ENCODE results near the gene MACROD1.

Gene MACROD1

DNA sequence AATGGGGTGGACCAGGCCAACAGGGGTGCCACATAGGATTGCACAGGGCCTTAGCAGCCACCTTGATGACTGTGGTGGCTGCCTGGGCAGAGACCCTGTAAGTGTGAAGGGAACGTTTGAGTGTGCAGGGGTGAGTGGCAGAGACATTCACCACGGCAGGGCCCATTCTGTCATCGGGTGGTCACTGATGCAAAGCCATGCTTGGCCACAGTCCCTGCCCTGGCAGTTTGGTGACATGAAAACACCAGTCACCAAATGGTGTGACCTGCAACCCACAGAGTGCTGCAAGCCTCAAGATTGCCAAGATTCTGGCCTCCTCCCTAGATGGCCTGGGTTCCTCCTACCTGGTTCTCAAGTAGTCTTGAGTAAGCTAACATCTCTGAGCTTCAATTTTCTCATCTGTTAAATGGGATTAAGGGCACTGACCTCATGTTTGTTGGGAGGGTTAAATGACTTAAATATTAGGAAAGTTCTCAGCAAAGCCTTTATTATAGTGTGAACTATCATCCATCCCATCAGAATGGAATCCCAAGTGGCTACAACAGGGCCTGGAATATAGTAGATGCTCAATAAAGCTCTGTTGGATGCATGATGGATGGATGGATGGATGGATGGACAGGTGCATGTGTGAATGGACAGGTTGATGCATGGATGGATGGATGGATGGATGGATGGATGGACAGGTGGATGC, 53.0 kb downstream of the MACROD1 start:
- no peak for DNase-seq (ENCODE audit: low read depth)

DNA sequence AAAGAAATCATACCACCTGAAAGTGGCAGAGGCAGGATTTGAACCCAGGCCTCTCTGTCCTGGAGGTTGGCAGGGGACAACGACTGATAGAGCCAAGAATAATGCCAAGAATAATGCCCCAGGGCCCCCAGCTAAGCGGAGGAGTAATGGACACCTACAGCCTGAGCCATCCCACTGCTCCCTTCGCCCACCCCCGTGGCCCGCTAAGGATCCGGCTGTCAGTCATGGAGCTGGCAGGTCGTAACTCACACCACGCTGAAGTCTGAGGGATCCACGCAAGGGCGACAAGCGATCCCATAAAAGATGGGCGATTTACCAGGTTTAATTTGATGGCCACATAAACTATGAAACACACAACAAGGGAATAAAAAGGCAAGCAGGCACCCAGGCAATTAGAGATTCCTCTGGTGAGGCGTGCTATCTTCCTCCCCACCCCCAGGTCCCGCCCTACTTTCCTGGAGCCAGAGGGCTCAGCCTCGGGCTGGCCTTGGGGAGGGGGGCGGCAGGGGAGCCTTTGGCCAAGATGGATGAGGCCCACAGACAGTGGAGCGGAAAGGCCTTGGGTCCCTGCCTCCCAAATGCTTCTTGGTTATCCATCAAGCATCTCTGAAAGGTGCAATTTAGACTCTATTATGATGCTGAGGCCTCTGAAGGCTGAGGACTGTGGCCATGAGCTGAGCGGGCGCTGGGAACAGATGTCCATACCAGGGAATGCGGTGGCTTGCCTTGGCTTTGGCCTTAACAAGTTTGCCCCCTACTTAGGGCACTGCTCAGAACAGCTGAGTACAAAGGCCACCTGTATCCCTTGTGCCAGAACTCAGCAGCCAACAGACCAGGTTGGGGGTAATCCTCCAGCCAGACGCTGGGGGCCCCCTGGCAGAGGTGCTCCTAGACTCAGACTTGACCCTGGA, 55.2 kb downstream of the MACROD1 start:
- no peak for DNase-seq (ENCODE audit: low read depth)

DNA sequence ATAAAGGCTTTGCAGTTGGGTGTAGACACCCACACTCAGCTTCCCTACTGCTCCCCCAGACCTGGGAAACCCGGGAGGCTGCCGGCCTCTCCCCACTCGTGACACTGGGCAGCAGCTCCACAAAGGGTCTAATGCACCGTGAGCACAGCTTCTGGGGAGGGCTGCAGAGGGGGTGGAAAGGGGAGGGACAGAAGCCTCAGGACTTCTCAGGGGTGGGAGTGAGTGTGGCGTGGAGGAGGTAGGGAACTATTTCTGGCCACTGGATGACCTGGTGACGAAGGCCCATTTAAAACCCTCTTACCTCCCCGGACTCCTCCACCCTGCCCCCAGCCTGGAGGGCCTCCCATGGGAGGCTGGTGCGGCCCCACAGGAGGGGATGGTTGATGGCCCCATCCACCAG, 56.6 kb downstream of the MACROD1 start:
- DNase-seq (ENCODE audit: low read depth), result no peak

DNA sequence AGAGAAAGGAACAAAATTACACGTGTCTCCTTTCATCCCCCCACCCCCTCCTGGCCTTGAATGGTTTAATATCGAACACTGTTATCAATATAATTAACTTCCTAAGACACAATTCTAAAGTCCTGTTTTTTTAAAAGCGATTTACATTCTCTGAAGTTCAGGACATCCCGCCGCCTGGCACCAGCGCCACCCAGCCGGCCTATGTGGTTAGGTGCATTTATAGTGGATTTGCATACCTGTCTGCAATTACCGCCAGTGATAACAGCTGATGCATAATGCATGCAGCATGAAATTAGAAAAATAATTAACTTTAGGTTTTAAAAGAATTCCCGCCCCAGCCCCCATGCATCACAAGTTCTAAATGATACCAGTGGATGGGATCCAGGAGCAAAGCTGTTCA, 58.6 kb downstream of the MACROD1 start:
- DNase-seq (ENCODE audit: low read depth), result no peak

DNA sequence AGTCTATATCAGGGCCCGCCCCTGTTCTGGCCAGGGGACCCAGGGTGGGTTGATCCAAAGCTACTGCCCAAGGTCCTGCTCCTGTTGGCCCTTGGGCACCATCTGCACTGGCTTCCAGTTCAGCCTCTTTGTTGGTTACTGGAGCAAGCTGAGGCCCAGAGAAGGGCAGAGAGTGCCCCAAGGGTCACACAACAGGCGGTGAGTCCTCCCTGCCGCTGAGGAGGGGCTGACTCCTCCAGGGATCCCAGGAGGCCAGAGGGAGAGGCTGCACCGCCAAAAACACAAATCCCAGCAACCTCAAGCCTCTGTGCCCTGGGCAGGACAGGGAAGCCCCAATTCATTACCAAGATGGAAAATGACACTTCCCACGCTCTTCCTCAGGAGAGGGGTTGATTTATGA, 61.3 kb downstream of the MACROD1 start:
- DNase-seq (ENCODE audit: low read depth), result no peak

DNA sequence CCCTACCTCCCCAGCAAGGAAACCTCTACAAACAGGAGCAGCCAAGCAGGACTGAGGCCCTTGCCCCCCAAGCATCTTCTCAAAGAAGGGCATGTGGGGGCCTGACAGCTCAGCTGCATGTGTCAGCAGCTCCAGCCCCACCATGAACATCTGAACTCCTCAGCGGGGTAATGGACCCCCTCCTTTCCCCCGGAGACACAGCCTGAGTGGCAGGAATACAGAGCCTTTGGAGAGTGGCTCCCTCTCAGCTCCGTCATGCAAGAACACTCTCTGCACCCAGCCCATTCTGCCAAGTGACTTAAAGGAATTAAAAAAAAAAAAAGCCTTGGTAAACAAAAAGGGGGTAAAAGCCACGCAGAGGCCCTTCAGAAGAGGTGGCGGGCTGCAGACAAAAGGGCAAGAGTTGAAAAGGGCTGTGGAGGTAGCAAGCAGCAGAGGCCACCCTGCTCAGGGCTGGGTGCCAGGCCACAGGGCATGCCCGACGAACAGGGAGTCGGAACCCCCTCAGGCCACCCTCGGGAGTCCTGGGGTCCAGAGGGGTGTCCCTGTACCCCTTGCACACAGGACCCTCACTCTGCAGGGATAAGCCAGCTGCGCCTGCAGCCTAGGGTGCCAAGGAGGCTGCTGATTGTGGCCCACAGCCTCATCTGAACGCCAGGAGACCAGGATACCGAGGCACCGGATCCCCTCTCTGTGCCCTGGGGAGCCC, 62.5 kb downstream of the MACROD1 start:
- no peak for DNase-seq (ENCODE audit: low read depth)

DNA sequence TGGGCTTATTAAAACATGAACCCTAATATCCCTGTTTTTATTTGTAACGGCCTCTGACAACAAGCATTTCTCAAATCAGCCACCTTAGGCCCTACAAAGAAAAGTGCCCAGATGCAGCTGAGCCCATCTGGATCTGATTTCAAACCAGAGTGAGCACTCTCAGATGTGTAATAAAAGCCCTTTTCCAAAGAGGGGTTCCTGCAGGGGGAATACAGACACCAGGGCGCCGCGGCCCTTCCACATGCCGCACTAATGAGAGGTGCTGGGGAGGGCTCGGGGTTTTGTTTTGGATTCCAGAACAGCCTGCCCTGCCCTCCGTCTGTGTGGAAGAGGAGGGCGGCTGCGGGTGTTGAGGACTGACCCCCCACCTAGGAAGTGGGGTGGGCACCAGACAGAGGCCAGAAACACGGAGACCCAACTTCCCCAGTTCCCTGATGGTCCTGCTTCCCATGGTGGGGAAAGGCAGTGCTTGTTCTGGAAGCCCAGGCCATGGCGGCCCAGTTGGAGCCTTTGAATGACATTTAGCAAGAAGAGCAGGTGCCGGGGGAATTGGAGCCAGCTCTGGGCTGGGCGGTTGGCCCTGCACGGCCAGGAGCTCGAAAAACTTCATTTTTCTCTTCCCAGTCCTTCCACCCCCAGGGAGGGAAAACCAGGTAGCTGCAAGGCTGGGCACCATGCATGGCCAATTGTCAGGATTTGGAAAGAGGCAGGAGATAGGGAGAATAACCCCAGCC, 63.7 kb downstream of the MACROD1 start:
- no peak for DNase-seq (ENCODE audit: low read depth)

DNA sequence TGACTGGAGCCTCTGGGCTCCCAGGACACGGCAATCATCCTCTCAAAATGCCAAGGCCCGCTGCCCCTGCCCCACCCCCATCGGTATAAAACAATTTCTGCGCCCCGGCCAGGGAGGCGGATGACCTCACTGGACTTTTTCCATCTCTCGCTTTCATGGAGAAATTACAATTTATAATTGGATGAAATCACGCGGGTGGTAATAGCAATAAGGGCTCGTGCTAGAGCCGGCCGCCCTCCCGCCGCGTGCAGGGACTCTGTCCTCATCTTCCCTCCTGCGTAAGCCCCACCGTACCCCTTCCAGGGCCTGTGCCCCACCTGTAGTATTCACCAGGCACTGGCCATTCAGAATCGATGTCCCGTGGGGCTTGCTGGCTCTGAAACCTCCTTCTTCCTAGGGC, 64.5 kb downstream of the MACROD1 start:
- DNase-seq (ENCODE audit: low read depth), result no peak

DNA sequence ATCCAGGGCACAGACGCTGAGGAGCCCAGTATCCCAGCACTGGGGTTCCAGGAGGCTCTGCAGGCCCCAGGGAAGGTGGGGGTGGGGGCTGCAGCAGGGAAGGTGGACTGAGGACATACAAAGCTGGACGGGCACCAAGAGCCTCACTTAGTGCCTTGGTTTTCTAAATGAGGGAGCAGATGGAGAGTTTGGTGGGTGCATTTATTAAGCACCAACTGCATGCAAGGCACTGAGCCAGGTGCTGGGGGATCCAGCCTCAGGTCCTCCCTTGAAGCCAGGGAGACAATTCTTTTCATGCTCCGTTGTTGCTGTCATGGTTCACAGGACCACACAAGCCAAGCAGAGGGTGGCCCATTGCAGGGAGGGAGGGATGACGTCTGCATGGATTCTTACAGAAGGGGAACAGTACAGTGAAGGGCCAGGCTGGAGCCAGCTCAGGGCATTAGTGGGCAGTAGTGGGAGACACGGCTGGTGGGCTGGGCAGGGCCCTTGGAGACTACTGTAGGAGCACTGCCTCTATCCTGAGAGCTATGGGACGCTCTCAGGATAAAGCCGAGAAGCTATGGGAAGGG, 65.0 kb downstream of the MACROD1 start:
- no peak for DNase-seq (ENCODE audit: low read depth)

DNA sequence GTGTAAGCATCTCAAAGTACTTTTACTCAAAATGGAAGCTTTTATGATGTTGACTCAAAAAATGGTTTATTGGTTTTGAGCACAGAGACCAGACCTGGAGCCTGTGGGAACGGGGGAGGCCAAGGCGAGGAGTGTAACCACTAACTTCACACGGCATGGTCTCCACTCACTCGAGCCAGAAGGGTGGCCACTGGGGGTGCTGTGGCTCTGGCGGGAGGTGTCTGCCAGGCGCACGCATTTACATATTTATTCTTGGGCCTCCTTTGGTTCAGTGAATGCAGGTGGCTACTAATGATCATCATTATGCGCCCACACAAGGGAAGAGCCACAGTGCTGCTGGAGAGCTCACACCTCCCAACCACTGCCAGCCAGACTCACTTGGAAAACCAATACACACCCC, 65.6 kb downstream of the MACROD1 start:
- DNase-seq (ENCODE audit: low read depth), result no peak

DNA sequence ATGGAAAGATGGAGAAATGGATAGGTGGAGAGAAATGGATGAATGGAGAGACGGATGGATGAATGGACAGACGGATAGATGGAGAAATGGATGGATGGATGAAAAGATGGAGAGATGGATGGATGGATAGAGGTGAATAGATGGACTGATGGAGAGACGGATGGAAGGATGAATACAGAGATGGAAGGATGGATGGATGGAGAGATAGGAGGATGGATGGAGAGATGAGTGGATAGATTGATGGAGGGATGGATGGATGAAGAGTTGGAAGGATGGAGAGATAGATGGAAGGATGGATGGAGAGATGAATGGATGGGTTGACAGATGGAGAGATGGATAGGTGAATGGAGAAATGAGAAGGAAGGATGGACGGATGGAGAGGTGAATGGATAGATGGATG, 66.5 kb downstream of the MACROD1 start:
- DNase-seq (ENCODE audit: low read depth), result no peak

DNA sequence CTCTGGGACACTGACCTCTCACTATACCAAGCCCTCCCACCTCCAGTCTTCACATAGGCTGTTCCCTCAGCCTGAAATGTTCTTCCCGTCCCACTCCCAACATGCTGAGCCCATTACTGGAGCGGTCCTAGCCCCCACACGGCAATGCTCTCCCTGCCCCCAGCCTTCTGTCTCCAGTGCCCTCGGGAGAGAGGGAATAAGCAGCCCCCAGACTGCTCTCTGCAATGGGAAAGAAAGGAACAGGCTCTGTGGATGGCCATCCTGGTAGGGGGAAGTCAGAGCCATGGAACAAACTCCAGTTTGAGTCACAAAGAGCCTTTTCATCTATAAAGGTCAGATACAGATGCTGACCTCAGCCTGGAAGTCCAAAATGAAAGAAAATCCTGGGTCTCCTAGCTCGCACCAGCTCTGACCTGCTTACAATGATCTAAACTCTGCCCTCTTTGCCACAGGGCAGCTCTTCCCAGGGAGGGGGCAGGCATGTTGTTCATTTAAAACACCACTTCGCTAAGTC, 67.5 kb downstream of the MACROD1 start:
- DNase-seq (ENCODE audit: low read depth), result no peak

DNA sequence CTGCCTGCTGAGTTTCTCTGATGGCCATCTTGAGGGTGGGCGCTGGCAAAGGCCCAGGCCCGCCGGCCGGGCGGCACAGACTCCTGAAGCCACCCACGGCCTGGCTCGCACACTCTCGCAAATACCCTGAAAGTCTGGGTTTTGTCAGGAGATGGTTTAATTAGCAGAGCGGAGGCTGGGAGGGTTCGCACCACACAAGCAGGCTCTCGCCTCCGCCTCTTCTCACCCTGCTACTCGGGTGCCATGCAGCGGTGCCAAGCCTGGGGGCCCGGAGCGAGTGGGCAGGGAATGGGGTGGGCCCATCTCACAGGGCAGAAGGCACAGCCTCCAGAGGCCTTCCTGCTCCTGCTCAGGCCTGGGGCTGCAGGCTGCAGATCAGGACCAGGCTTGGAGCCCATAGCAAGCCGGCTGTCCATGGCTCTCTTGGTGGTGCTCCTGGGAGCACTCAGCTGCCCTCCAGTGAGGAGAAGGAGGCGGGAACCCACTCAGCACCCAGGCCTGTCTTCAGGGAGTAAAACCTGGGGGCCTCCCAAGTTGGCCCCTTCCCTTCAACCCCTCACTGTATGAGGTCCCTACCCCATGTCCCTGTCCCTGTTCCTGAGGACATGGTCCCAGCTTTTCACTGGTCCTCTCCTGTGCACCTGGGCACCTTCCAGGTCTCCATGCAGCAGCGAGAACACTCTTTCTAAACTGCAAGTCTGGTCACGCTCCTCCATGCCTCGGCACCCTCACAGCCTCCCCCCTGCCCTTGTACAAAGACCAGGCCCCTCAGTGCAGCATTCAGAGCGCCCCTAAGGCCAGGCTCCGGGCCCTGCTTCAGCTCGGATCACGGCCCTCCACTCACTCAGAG, 68.2 kb downstream of the MACROD1 start:
- DNase-seq (ENCODE audit: low read depth), result no peak

DNA sequence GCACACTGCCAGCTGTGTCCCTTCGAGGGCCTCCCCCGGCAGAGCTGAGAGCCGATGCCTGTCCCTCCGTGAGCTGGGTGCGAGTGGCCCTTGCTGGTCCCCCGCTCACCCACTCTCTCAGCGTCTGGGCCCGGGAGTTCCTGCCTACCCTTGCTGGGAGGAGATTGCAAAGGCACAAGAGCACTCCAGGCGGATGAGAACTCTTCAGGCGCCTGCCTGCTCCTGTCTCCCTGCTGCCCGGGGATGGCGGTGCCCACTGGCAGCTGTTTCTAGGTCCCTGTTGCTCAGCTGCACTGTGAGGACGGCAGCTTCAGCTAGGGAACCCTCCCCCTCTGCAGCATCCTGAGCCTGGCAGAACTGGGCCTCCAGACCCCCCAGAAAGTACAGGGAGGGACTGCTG, 69.1 kb downstream of the MACROD1 start:
- no peak for DNase-seq (ENCODE audit: low read depth)

DNA sequence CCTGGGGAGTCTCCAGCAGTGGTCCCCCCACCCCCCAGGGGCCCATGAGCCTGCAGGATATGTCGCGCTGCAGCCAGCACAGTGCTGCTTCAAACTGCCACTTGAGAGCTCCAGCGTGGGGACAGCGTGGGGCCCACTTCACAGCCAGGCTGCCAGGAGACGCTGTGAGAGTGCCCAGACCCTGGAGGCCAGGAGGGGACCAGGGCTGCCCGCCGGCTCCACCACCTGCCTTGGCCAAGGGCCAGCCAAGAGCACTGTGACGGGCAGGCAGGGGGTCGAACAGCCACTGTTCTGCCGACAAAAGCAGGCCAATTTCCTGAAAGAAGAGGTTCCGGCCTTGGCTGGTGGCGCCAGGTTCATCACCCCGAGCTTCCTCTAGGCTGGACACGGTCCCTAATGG, 70.0 kb downstream of the MACROD1 start:
- DNase-seq (ENCODE audit: low read depth), result no peak

DNA sequence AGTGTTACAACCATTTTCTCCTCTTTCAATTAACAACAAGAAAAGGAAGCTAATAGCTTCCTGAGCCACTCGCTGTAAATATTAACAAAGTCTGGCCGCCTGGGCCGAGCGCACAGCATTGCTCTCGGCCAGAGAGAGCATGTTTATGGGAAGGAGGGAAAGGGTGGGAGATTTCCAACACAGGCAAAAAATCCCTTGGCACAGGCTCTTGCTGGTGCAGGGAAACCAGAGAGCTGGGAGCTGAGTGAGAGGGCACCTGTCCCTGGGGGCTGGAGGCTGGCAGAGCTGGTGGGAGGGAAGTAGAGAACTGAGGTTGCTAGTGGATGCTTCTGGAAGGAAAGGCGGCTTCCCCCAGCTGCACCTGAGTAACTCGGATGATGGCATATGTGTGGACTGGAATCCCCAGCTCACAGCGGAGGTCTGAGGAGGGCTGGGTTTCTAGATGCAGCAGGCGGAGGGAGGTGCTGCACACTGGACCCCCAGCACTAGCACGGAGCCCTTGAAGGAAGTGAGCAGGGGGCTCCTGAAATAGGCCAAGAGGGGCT, 70.6 kb downstream of the MACROD1 start:
- no peak for DNase-seq (ENCODE audit: low read depth)

DNA sequence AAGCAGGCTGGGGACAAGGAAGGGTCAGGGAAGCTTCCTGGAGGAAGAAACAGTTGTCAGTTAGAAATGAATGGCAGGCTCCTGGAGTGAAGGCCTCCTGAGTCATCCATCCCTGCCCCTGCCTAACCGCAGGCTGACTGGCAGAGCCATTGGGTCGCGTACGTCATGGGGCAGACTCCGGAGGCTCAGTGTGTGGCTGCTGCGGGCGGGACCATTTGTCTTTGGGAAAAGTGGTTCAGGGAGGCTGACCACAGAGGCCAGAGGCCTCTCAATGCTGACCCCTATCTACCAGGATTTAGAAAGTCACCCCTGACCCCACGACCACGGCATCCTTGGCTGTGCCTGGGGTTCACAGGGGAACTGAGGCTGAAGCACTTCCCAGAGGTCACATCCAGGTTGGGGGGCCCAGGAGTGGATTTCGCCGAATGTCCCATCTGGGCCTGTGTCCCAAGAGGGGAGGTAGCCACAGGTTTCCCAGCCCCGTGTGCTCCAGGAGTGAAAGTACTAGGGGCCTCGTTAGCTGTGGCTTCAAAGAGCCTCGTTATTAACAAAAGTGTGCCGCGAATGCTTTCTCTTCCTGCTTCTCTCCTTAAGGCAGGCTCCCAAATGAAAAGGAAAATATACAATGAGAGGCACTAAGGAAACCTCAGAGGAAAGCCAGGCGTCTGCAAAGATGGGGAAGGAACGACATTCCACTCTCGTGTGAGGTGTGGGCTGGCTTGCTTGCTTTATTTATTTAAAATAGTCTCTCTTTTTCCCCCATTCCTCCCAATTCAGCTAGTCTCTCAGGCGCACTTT, 71.3 kb downstream of the MACROD1 start:
- peak; percentile 56 for DNase-seq (ENCODE audit: low read depth)

DNA sequence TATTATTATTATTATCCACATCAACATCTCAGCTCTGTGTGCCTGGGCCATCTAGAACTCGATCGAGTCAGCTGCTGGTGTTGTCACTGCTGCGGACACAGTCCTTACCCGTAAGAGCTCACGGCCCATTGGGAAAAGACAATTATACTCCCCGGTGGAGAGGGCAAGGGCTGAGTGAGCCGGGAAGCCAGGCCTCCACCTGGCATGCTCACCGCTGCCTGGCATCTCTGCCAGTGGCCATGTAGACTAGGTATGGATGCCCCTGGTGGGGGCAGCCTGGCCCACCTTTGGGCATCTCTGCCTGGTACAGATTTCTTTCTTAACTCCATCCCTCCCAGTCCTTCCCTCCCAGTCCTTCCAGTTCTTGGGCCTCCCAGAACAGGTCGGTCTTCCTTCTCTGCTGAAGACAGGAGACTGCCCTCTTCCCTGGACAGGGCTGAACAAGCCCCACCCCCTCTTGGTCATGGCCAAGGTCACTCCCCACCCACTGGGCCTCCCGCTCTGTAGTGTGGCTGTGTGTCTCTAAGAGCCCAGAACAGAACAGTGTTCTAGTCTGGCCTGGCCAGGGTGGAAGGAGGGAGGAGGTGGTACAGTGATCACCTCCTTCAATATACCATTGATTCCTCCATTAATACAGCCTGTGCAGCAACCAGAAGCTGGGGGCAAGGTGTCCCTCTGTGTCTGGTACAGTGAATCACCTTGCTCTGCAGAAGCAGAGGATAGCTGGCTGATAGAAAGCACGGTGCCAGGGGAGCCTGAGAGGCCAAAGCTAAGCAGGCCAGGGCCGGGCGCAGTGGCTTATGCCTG, 72.5 kb downstream of the MACROD1 start:
- no peak for DNase-seq (ENCODE audit: low read depth)

DNA sequence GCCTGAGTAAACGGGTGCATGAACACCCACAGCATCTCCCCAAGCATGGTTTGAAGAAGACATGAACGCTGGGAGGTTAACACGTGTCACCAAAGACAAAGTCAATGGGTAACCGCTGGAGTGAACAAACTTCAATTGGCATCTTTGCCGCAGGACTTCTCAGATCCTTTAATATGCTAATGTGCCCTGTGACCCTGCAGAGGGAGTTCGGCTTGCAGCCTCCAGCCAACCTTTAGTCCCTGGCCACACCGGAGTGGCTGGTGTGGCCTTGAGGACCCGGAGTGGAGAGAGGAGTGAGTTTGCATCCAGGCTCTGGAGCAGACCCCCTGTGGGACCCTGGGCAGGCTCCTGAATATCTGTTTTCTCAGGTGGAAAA, 73.2 kb downstream of the MACROD1 start:
- DNase-seq (ENCODE audit: low read depth), result no peak

Measured in CMK (cell line).